Measurements from ENCODE around the gene FBN3.

Gene FBN3

DNA sequence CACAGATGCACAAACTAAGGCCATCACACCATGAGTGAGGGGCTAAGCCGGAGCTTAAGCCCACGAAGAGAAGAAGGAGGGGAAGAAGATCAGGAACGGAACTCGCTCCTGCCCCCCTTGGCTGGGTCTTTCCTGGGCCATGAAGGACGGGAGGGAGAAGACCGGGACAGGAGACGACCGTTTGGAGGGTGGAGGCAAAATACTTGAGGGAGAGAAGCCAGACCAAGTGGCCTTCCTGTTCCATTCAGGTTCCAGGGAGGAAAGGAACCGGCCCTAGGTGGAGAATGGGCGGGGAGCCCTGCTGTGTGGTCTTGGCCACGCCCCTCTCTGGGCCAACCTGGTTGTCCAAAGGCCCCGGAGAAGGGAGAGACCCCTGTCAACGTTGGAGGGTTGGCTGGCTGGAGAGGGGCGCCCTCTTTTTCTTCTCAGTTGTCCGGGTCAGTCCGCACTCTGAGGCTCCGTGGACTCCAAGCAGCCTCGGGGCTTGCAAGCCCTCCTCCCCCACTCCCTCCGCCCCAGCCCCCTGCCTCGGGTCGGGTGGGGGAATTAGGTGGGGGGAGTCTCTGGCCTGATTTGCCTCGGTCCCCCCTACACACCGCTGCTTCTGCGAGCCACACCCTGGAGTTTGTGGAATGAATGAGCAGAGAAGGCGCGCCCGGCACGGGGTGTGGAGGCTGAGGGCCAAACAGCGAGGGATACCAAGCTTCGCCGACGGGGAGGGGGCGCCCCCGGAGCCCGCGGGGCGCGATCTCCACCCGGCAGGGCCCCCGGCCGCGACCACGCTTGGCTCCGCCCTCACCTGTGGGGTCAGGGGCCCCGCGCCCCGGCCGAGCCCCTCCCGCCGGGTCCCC lies 757 bp downstream of the FBN3 start:
- H3K27ac ChIP-seq (ENCODE audit: insufficient read depth, low read depth, low read length, poor library complexity, severe bottlenecking), result peak overlapping the region; percentile 93
- H3K27me3 ChIP-seq (ENCODE audit: control insufficient read depth, insufficient read depth, low read length, poor library complexity, severe bottlenecking), result no peaks in the 10 kb centered on the region
- H3K4me3 ChIP-seq (ENCODE audit: insufficient read depth, low read depth, low read length), result peak overlapping the region; percentile 72
- H3K9me3 ChIP-seq (ENCODE audit: control insufficient read depth, low read length), result no peaks in the 10 kb centered on the region
- 4 to 5% methylated on average over 48 to 50 of the region's 50 CpGs for WGBS, 2 experiments
- H3K4me1 ChIP-seq (ENCODE audit: control insufficient read depth, insufficient read depth, low read length), result peaks cover 13% of the 10 kb centered on the region
- no peaks in the 10 kb centered on the region for H3K36me3 ChIP-seq (ENCODE audit: control insufficient read depth, insufficient read depth, low read length)

DNA sequence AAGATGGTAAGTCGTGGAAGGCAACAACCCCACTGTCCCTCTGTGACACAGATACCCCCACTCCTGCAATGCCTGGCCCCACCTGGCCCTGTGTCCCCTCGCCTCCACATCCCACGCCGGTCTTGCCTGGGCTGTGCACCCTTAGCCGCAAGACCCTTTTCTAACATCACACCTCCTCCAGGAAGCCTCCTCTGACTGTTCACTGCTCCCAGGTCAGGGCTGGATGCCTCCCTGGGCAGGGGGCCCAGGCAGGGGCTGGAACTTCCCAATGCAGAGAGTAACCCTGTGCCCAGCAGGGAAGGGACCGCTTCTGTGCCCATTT lies 1.3 kb downstream of the FBN3 start:
- Histone ChIP-seq H3K9me3 (ENCODE audit: control insufficient read depth, low read length) (no peaks in the 10 kb centered on the region), H3K27me3 (ENCODE audit: control insufficient read depth, insufficient read depth, low read length, poor library complexity, severe bottlenecking) (no peaks in the 10 kb centered on the region), H3K36me3 (ENCODE audit: control insufficient read depth, insufficient read depth, low read length) (no peaks in the 10 kb centered on the region), H3K4me3 (ENCODE audit: insufficient read depth, low read depth, low read length) (peak overlapping the region; percentile 72), H3K4me1 (ENCODE audit: control insufficient read depth, insufficient read depth, low read length) (peaks cover 19% of the 10 kb centered on the region), H3K27ac (ENCODE audit: insufficient read depth, low read depth, low read length, poor library complexity, severe bottlenecking) (peak overlapping the region; percentile 93)
- 80 to 86% methylated on average over 6 of the region's 6 CpGs for WGBS, 2 experiments

DNA sequence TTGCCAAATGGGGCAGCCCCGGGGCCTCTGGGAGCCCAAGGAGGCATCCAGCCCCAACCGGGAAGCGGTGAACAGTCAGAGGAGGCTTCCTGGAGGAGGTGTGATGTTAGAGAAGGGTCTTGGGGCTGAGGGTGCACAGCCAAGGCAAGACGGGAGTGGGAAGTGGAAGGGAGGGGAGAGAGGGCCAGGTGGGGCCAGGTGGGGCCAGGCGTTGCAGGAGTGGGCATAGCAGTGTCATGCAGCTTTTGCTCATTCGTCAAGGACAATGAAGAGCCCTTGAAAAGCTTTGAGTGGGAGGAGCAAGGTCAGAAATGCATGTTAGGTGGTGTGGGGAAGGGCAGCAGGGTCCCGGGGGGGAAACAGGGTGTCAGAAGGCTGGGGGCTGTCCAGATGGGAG lies 1.8 kb downstream of the FBN3 start:
- Histone ChIP-seq H3K9me3 (ENCODE audit: control insufficient read depth, low read length) (no peaks in the 10 kb centered on the region), H3K27me3 (ENCODE audit: control insufficient read depth, insufficient read depth, low read length, poor library complexity, severe bottlenecking) (no peaks in the 10 kb centered on the region), H3K27ac (ENCODE audit: insufficient read depth, low read depth, low read length, poor library complexity, severe bottlenecking) (no peak overlapping the region), H3K36me3 (ENCODE audit: control insufficient read depth, insufficient read depth, low read length) (no peaks in the 10 kb centered on the region), H3K4me1 (ENCODE audit: control insufficient read depth, insufficient read depth, low read length) (peaks cover 23% of the 10 kb centered on the region), H3K4me3 (ENCODE audit: insufficient read depth, low read depth, low read length) (no peak overlapping the region)
- 72 to 74% methylated on average over 7 of the region's 7 CpGs for WGBS, 2 experiments

DNA sequence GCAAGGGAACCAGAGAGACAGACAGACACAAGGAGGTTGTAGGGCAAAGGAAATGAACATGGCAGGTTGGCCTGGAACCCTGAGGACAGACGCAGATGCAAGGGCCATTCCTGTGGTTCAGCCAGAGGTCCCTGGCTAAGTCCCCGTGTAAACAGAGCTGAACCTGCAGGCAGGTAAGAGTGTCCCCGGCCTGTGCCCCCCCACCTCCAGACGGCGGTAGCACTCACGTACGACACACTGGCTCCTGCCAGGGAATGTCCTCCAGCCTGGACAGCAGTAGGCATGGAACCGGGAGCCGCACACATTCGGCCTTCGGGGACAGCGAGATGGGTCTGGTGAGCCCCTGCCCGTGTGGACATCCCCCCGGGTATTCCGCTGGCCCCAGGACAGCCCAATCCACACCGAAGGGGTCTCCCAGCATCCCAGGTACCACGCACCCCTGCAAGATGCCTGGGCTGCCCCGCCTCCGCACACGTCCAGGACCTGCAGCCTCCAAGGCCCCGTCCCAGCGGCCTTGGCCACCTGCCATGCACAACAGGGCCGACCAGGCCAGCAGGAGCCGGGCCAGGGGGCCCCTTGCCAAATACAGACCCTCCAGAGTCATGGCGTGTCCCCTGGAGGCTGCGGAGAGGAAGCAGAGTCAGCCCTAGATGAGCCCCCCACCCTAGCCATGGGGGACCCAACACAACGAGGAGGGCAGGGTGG lies 2.4 kb downstream of the FBN3 start:
- H3K9me3 ChIP-seq (ENCODE audit: control insufficient read depth, low read length), result no peaks in the 10 kb centered on the region
- H3K27me3 ChIP-seq (ENCODE audit: control insufficient read depth, insufficient read depth, low read length, poor library complexity, severe bottlenecking), result no peaks in the 10 kb centered on the region
- WGBS, 2 experiments, result 89% methylated on average over 27 of the region's 27 CpGs
- no peaks in the 10 kb centered on the region for H3K36me3 ChIP-seq (ENCODE audit: control insufficient read depth, insufficient read depth, low read length)
- H3K27ac ChIP-seq (ENCODE audit: insufficient read depth, low read depth, low read length, poor library complexity, severe bottlenecking), result no peak overlapping the region
- no peak overlapping the region for H3K4me3 ChIP-seq (ENCODE audit: insufficient read depth, low read depth, low read length)
- peaks cover 24% of the 10 kb centered on the region for H3K4me1 ChIP-seq (ENCODE audit: control insufficient read depth, insufficient read depth, low read length)

DNA sequence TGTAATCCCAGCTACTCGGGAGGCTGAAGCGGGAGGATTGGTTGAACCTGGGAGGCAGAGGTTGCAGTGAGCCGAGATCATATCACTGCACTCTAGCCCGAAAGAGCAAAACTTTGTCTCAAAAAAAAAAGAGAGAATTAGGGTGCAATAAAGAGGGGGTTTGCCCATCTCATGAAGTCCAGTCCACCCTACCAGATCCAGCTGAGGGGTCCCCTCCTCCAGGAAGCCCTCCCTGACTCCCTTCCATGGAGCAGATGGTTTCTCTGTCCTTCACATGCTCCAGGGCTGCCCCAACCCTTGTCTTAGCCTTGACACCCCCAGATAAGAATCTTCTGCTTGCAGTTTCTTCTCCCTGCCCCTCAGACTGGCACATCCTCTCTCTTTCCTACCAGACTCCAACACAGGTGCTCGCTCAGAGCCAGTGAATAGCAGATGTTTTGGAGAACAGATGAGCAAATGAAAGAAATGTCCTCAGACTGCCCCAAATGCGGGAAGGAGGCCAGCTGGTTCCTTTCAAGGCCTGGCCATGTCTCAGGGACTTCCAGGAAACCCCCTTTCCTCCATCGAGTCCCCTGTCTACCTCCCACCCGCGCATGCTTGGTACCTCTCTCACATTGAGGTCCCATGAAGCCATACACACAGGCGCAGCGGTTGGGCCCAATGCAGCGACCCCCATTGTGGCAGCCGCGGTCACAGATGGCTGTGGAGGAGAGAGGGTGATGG lies 5.0 kb downstream of the FBN3 start:
- H3K36me3 ChIP-seq (ENCODE audit: control insufficient read depth, insufficient read depth, low read length), result no peaks in the 10 kb centered on the region
- no peaks in the 10 kb centered on the region for H3K9me3 ChIP-seq (ENCODE audit: control insufficient read depth, low read length)
- H3K4me1 ChIP-seq (ENCODE audit: control insufficient read depth, insufficient read depth, low read length), result peaks cover 21% of the 10 kb centered on the region
- H3K27me3 ChIP-seq (ENCODE audit: control insufficient read depth, insufficient read depth, low read length, poor library complexity, severe bottlenecking), result no peaks in the 10 kb centered on the region
- no peak overlapping the region for H3K27ac ChIP-seq (ENCODE audit: insufficient read depth, low read depth, low read length, poor library complexity, severe bottlenecking)
- 97% methylated on average over 14 of the region's 14 CpGs for WGBS, 2 experiments
- no peak overlapping the region for H3K4me3 ChIP-seq (ENCODE audit: insufficient read depth, low read depth, low read length)

DNA sequence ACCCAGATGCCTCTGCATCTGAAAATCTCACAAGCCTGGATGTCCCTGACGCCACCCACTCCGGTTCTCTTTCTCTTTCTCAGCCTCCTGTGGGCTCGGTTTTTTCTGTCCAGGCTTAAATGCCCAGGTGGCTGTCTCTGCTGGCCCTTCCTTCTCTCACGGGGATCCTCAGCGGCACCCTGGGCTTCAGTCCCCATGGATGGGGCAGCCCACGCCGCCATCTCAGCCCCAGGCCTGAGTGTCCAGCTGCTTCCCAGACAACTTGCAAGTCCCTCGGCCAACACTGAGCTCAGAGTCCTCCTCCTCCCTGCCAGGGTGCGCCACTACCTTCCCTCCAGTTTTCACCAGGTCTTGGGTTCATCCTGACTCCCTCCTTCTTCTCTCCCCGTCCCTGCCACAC lies 6.4 kb downstream of the FBN3 start:
- Histone ChIP-seq H3K27ac (ENCODE audit: insufficient read depth, low read depth, low read length, poor library complexity, severe bottlenecking) (no peak overlapping the region), H3K9me3 (ENCODE audit: control insufficient read depth, low read length) (no peaks in the 10 kb centered on the region), H3K27me3 (ENCODE audit: control insufficient read depth, insufficient read depth, low read length, poor library complexity, severe bottlenecking) (no peaks in the 10 kb centered on the region), H3K4me3 (ENCODE audit: insufficient read depth, low read depth, low read length) (no peak overlapping the region), H3K4me1 (ENCODE audit: control insufficient read depth, insufficient read depth, low read length) (peaks cover 17% of the 10 kb centered on the region), H3K36me3 (ENCODE audit: control insufficient read depth, insufficient read depth, low read length) (peaks cover 2% of the 10 kb centered on the region)
- 79 to 81% methylated on average over 10 of the region's 10 CpGs for WGBS, 2 experiments

DNA sequence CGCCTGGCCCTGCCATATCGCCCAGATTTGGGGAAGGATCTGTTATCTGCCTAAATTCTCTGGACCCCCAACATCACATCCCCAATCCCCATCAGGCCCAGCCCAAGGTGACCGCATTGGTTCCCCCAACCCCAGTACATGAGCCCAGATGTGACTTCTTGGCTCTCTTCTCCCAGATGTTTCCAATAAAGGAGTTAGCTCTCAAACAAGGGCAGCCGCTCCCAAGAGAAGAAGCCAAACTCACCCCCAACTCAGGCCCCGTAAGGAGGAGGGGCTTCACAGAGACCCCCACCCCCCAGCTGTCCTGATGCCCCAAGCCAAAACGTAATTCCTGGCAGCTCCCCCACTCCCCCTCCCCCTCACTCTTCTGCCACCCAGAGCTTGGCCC lies 6.9 kb downstream of the FBN3 start:
- Histone ChIP-seq H3K4me1 (ENCODE audit: control insufficient read depth, insufficient read depth, low read length) (peaks cover 13% of the 10 kb centered on the region), H3K36me3 (ENCODE audit: control insufficient read depth, insufficient read depth, low read length) (peaks cover 5% of the 10 kb centered on the region), H3K4me3 (ENCODE audit: insufficient read depth, low read depth, low read length) (no peak overlapping the region), H3K27ac (ENCODE audit: insufficient read depth, low read depth, low read length, poor library complexity, severe bottlenecking) (no peak overlapping the region), H3K27me3 (ENCODE audit: control insufficient read depth, insufficient read depth, low read length, poor library complexity, severe bottlenecking) (no peaks in the 10 kb centered on the region), H3K9me3 (ENCODE audit: control insufficient read depth, low read length) (no peaks in the 10 kb centered on the region)
- 75 to 77% methylated on average over 6 of the region's 6 CpGs for WGBS, 2 experiments

DNA sequence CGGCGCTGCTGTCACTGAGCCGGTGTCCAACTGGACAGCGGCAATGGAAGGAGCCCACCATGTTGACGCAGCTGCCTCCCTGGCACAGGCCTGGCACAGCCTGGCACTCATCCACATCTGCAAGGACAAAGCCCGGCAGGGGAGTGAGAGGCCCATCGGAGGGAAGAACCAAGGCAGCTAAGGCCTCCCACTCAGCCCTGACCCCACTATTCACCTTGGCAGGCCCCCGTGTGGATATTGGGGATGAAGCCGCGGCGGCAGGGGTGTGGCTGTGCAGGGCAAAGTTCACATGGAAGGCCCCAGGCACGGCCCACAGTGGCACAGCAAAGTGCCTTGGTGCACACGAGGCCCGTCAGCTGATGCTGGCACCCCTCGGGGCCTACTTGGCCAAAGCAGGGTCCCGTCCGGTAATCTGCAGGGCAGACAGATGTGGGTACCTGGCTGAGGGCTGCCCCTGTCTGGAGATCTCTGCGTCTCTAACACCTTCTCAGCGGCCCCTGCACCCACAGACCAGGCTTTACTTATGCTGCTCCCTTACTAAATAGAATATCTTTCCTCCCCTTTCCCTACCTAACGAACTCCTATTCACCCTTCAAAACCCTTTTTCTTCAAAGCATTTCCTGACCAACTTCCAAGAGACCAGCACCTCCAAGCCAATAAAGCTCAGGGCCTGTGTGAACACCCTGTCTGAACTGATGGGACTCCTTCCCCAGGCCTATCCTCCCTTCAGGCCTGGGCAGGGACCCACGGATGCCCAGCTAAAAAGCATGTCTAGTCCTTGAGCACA lies 7.5 kb downstream of the FBN3 start:
- H3K27ac ChIP-seq (ENCODE audit: insufficient read depth, low read depth, low read length, poor library complexity, severe bottlenecking), result no peak overlapping the region
- peaks cover 13% of the 10 kb centered on the region for H3K4me1 ChIP-seq (ENCODE audit: control insufficient read depth, insufficient read depth, low read length)
- no peaks in the 10 kb centered on the region for H3K27me3 ChIP-seq (ENCODE audit: control insufficient read depth, insufficient read depth, low read length, poor library complexity, severe bottlenecking)
- H3K4me3 ChIP-seq (ENCODE audit: insufficient read depth, low read depth, low read length), result no peak overlapping the region
- no peaks in the 10 kb centered on the region for H3K9me3 ChIP-seq (ENCODE audit: control insufficient read depth, low read length)
- WGBS, 2 experiments, result 95% methylated on average over 21 of the region's 21 CpGs
- peaks cover 9% of the 10 kb centered on the region for H3K36me3 ChIP-seq (ENCODE audit: control insufficient read depth, insufficient read depth, low read length)

DNA sequence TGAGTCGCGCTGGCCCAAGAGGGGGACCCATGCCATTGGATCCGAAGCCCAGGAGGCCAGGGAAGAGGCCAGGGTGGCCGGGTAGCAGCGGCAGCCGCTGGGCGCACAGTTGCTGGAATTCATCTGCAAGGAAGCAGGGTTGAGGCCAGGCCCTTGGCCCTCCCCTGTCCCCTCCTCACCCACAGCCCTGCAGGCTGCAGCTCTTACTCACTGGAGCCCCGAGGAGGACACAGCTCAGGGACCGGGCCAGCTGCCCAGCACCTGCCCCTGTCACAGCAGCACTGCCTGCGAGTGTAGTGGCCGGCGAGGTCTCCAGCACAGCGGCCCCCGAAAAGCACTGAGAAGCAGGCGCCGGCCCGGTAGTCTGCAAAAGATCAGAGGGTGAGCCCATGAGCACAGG lies 11.2 kb downstream of the FBN3 start:
- Histone ChIP-seq H3K4me1 (ENCODE audit: control insufficient read depth, insufficient read depth, low read length) (peaks cover 6% of the 10 kb centered on the region), H3K27me3 (ENCODE audit: control insufficient read depth, insufficient read depth, low read length, poor library complexity, severe bottlenecking) (no peaks in the 10 kb centered on the region), H3K9me3 (ENCODE audit: control insufficient read depth, low read length) (no peaks in the 10 kb centered on the region), H3K4me3 (ENCODE audit: insufficient read depth, low read depth, low read length) (no peak overlapping the region), H3K27ac (ENCODE audit: insufficient read depth, low read depth, low read length, poor library complexity, severe bottlenecking) (no peak overlapping the region), H3K36me3 (ENCODE audit: control insufficient read depth, insufficient read depth, low read length) (peaks cover 9% of the 10 kb centered on the region)
- WGBS, 2 experiments, result 96 to 97% methylated on average over 17 of the region's 17 CpGs
